Thymus (tissue), 11 donors: ENCODE results near the gene TFEC. TPM values are rescaled to one million over a fixed set of nuclear protein-coding genes. Genes with fewer than 3 reads are reported as not detected.
"Not testable (repeated sequence)": the region's sequence is repeated elsewhere in the genome, so short reads cannot be mapped to it uniquely, and the experiment has no call there.

Source experiments
- DNase-seq, 9 donors: peaks; one replicate each; pipeline ENCODE4 v3.0.0-alpha.2; 2013; ENCODE audit warnings: low spot score in 9 of 9, low read depth in 6 of 9, missing footprints in 1 of 9
- H3K27ac ChIP-seq, 2 donors: one replicate each; pipeline ENCODE4 v1.5.1; 2013; ENCODE audit warnings: control low read depth in 1 of 2, low read depth in 1 of 2, low read length in 1 of 2, mild to moderate bottlenecking in 1 of 2, moderate library complexity in 1 of 2
- H3K27me3 ChIP-seq, 2 donors: one replicate each; pipeline ENCODE4 v1.5.1; 2013; ENCODE audit warnings: low read length in 1 of 2; ENCODE audit not compliant: control insufficient read depth in 2 of 2, insufficient read depth in 1 of 2
- H3K36me3 ChIP-seq, 2 donors: one replicate each; pipeline ENCODE4 v1.5.1; 2013; ENCODE audit warnings: low read length in 1 of 2, mild to moderate bottlenecking in 1 of 2, moderate library complexity in 1 of 2; ENCODE audit not compliant: control insufficient read depth in 2 of 2, insufficient read depth in 2 of 2
- H3K4me1 ChIP-seq, 2 donors: one replicate each; pipeline ENCODE4 v1.5.1; 2013; ENCODE audit warnings: low read length in 2 of 2; ENCODE audit not compliant: control insufficient read depth in 2 of 2, insufficient read depth in 2 of 2
- H3K4me3 ChIP-seq, 2 donors: one replicate each; pipeline ENCODE4 v1.5.1; 2013; ENCODE audit warnings: low read length in 2 of 2, control low read depth in 1 of 2, mild to moderate bottlenecking in 1 of 2
- H3K9me3 ChIP-seq, 2 donors: one replicate each; pipeline ENCODE4 v1.5.1; 2013; ENCODE audit warnings: low read length in 1 of 2, mild to moderate bottlenecking in 1 of 2; ENCODE audit not compliant: control insufficient read depth in 2 of 2, insufficient read depth in 1 of 2
- WGBS: extraction: QIAGEN DNeasy Blood & Tissue Kit; methylation state at CpG from one replicate; pipeline ENCODE4 v1.1.7; 2013; 5-methylcytosine and 5-hydroxymethylcytosine counted together
- polyA plus RNA-seq: library from polyadenylated mRNA; stranded (reverse); fragments of 200-250 nt; gene quantifications from one replicate; pipeline ENCODE4 v1.2.3, GENCODE V29; 2013
- total RNA-seq: library from RNA; stranded (reverse); fragments of 120-200 nt; gene quantifications from one replicate; pipeline ENCODE4 v1.2.4, GENCODE V29; 2013
- donor health status: healthy.

The TFEC gene
- total and polyA plus RNA-seq, 2 donors, result 5.8 to 9.1 TPM

DNA sequence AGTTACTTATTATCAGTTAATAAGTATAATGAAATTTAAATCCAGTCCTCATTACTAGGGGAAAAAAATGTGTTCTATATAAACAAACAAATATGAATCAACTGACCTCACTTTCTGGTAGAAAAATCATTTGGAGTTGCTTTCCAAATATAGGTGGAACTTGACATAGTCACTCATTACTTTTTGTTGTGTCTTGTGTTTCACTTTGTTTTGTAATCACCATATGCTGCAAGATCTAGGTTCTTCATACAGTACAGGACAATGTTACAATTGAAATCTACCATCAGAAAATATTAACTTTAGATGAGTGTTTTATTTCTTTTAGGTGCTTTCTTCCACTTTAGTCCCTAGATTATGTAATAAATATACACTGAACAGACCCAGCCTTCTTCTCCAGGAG is 16.9 kb downstream of the TFEC start:
- Histone ChIP-seq H3K4me3 (no peak overlapping the region), H3K4me1 (no peaks in the 10 kb centered on the region), H3K27ac (no peak overlapping the region), H3K27me3 (no peaks in the 10 kb centered on the region), H3K36me3 (no peaks in the 10 kb centered on the region), H3K9me3 (no peaks in the 10 kb centered on the region)
- no peak for DNase-seq

DNA sequence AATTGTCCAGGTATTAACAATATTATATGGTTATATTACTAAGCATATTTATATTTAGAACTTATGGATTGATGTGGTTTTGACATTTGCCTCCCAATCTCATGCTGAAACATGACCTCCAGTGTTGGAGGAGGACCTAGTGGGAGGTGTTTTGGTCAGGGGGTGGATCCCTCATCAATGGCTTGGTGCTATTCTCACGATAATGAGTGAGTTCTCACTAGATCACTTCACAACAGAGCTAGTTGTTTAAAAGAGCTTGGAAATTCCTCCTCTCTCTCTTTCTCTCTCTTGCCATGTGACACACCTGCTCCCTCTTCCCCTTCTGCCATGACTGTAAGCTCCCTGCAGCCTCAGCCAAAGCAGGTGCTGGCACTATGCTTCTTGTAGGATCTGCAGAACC is 19.0 kb downstream of the TFEC start:
- no peaks in the 10 kb centered on the region for H3K36me3 ChIP-seq

DNA sequence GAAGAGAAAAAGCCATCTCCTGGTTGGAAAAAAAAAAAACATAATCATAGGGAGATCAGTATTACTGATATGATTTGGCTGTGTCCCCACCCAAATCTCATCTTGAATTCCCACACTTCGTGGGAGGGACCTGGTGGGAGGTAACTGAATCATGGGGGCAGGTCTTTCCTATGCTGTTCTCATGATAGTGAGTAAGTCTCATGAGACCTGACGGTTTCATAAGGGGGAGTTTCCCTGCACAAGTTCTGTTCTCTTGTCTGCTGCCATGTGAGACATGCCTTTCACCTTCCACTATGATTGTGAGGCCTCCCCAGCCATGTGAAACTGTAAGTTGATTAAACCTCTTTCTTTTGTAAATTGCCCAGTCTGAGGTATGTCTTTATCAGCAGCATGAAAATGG is 25.8 kb downstream of the TFEC start:
- not testable (repeated sequence) for DNase-seq, H3K9me3 ChIP-seq, H3K27ac ChIP-seq, H3K4me1 ChIP-seq, H3K27me3 ChIP-seq, H3K36me3 ChIP-seq, H3K4me3 ChIP-seq
- 94% methylated on average over 2 of the region's 2 CpGs for WGBS

More for the DNA sequence above, 19.0 kb downstream of the TFEC start:
- Histone ChIP-seq H3K4me3 (no peak overlapping the region), H3K4me1 (no peaks in the 10 kb centered on the region), H3K27ac (no peak overlapping the region), H3K9me3 (no peaks in the 10 kb centered on the region), H3K27me3 (no peaks in the 10 kb centered on the region)
- DNase-seq, result no peak
- 2% methylated on average over 1 of the region's 1 CpG for WGBS

DNA sequence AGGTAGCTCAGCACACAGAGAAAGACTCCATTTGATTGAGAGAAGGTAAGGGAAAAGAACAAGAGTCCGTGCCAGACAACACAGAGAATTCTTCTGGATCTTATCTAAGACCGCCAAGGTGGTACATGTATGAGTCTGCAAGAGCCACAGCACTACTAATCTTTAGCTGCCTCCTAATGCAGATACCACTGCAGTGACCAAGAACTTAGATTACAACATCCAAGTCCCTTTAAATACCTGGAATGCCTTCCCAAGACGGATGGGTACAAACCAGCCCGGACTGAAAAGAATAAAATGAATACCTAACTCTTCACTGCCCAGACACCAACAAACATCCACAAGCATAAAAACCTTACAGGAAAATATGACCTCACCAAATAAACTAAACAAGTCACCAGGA is 33.3 kb downstream of the TFEC start:
- H3K9me3 ChIP-seq, result no peaks in the 10 kb centered on the region
- H3K27ac ChIP-seq, result no peak overlapping the region
- H3K4me1 ChIP-seq, result no peaks in the 10 kb centered on the region
- DNase-seq, result no peak
- H3K36me3 ChIP-seq, result no peaks in the 10 kb centered on the region
- 93% methylated on average over 4 of the region's 4 CpGs for WGBS
- no peaks in the 10 kb centered on the region for H3K27me3 ChIP-seq
- no peak overlapping the region for H3K4me3 ChIP-seq

DNA sequence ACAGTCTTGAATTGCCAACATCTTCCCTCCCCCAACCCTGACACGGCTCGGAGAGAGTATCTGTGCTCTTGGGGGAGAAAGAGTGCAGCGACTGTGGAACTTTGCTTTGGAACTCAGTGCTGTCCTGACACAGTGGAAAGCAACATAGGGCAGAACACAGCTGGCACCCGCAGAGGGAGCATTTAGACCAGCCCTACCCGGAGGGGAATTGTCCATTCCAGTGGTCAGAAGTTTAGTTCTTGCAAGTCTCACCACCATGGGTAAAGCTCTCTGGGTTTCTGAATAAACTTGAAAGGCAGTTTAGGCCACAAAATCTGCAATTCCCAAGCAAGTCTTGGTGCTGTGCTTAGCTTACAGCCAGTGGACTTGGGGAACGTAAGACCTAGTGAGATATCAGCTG is 34.9 kb downstream of the TFEC start:
- Histone ChIP-seq H3K27me3 (no peaks in the 10 kb centered on the region), H3K27ac (no peak overlapping the region), H3K9me3 (no peaks in the 10 kb centered on the region), H3K36me3 (no peaks in the 10 kb centered on the region), H3K4me1 (no peaks in the 10 kb centered on the region), H3K4me3 (no peak overlapping the region)
- 94% methylated on average over 6 of the region's 6 CpGs for WGBS
- no peak for DNase-seq

DNA sequence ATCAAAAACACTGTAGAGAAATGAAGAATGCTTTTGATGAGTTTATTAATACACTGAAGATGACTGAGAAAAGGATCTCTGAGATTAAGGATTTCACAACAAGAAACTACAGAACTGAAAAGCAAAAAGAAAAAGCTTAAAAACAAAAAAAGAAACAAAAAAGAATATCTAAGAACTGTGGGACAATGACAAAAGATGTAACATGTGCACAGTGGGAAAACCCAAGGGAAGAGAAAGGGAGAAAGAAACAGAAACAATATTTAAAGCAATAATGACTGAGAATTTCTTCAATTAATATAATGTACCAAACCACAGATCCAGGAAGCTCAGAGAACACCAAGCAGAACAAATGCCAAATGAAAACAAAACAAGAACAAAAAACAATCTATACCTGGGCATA is 42.2 kb downstream of the TFEC start:
- Histone ChIP-seq H3K4me1 (no peaks in the 10 kb centered on the region), H3K4me3 (no peak overlapping the region), H3K27me3 (no peaks in the 10 kb centered on the region), H3K36me3 (no peaks in the 10 kb centered on the region), H3K9me3 (no peaks in the 10 kb centered on the region), H3K27ac (no peak overlapping the region)
- no peak for DNase-seq

DNA sequence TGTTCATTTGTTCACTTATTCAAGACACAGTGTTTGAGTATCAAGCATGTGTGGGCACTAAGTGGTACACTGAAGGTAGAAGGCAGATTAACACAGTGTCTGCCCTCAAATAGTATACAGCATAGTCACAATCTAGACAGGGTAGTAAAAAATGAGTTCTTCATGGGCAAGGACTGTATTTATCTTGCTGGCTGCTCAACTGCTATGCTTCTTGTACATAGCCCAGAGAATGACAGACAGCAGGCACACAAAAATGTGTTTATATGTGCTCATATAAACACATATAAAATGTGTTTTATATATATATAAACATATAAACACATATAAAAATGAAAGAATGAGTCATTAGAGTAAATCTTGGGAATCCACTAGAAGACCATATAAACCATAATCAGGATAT is 43.1 kb downstream of the TFEC start:
- no peaks in the 10 kb centered on the region for H3K4me1 ChIP-seq
- no peak overlapping the region for H3K27ac ChIP-seq
- no peaks in the 10 kb centered on the region for H3K27me3 ChIP-seq
- no peaks in the 10 kb centered on the region for H3K36me3 ChIP-seq
- no peak overlapping the region for H3K4me3 ChIP-seq
- DNase-seq, result no peak
- H3K9me3 ChIP-seq, result no peaks in the 10 kb centered on the region

DNA sequence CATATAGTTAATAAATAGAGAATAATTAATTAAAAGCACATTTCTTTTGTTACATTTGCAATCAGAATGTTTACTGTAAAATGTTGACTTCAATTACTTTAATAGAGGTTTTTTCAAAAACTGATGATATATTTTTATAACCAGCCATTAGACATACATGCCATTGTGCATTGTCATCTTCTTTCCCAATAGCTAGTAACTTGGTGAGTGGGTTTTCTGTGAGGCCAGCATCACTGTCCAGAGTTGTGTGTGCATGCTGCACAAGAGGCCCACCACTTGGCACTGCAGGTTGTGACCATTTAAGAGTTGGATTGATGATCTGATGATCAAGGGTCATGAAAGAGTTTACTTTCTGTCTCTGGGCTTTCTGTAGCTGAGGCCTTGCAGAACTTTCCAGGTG is 46.5 kb downstream of the TFEC start:
- Histone ChIP-seq H3K9me3 (no peaks in the 10 kb centered on the region), H3K4me3 (no peak overlapping the region), H3K36me3 (no peaks in the 10 kb centered on the region), H3K27me3 (no peaks in the 10 kb centered on the region), H3K4me1 (no peaks in the 10 kb centered on the region), H3K27ac (no peak overlapping the region)
- DNase-seq, result no peak

DNA sequence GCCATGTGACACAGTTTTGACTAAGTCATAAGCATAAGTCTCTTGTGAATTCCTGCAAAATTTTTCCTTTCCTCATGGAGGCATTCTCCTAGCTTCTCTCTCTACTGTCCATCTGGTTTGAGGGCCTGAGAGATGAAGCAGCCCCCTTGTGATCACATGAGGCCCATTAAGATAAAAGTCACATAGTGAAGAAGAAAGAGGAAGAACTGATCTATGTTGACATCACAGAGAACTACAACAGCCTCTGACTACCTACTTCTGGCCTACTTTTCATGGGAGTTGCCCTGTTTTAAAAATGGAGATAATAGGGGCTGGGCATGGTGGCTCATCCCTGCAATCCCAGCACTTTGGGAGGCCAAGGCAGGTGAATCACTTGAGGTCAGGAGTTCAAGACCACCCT is 50.4 kb downstream of the TFEC start:
- no peak overlapping the region for H3K4me3 ChIP-seq

DNA sequence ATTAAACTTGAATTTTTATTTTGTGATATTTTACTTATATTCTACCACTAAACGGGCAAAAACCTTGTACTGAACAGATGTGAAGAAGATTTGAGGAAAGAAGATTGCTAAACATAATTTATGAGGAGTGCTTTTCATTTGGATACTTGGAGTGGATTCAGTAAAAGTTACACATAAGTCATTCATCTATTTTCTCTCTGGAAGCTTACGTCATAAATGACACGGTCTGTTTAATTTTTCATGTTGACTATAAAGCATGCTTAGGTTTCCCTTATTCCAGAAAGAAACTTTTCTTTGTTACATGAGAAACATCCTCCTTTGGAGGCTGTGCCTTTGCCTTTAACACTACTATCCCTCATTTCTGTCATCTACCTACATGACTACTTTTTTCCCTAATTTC is 53.9 kb downstream of the TFEC start:
- 92% methylated on average over 3 of the region's 3 CpGs for WGBS
- no peaks in the 10 kb centered on the region for H3K9me3 ChIP-seq
- DNase-seq, result no peak
- H3K27ac ChIP-seq, result no peak overlapping the region
- no peaks in the 10 kb centered on the region for H3K36me3 ChIP-seq
- H3K4me1 ChIP-seq, result no peaks in the 10 kb centered on the region
- H3K4me3 ChIP-seq, result no peak overlapping the region
- H3K27me3 ChIP-seq, result no peaks in the 10 kb centered on the region

More for the DNA sequence above, 50.4 kb downstream of the TFEC start:
- H3K27ac ChIP-seq, result no peak overlapping the region
- H3K9me3 ChIP-seq, result no peaks in the 10 kb centered on the region
- no peaks in the 10 kb centered on the region for H3K4me1 ChIP-seq
- no peak for DNase-seq
- no peaks in the 10 kb centered on the region for H3K27me3 ChIP-seq
- H3K36me3 ChIP-seq, result no peaks in the 10 kb centered on the region
